ENCODE data around the gene ZFYVE1.
"Not testable (repeated sequence)": the region's sequence is repeated elsewhere in the genome, so short reads cannot be mapped to it uniquely, and the experiment has no call there.

The ZFYVE1 gene

DNA sequence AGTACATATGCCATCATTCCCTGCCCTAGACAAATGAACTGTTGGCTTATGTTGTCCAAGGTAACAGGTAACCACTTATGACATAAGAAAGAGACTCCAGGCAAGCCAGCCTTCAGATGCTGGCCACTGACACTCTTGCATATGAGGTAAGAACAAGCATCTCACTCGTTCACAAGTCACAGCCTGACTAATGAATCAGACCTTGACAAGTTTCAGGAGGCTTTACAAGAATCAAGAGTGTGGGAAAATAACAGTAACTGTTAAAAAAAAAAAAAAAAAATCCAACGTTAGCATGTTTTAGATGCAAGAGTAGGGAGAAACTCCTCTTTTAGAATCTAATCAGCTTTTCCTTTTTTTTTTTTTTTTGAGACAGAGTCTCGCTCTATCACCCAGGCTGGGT is 40.7 kb downstream of the ZFYVE1 start:
- Histone ChIP-seq H3K9me3 (ENCODE audit: control insufficient read depth, insufficient read depth, low read length) (no peaks in the 10 kb centered on the region), H3K9ac (ENCODE audit: low read depth, low read length) (no peak overlapping the region), H3K36me3 (ENCODE audit: insufficient read depth, low read length) (peaks cover 8% of the 10 kb centered on the region; the same call in 1 of the 2 replicates), H3K4me1 (ENCODE audit: insufficient read depth, low read length) (no peaks in the 10 kb centered on the region)

DNA sequence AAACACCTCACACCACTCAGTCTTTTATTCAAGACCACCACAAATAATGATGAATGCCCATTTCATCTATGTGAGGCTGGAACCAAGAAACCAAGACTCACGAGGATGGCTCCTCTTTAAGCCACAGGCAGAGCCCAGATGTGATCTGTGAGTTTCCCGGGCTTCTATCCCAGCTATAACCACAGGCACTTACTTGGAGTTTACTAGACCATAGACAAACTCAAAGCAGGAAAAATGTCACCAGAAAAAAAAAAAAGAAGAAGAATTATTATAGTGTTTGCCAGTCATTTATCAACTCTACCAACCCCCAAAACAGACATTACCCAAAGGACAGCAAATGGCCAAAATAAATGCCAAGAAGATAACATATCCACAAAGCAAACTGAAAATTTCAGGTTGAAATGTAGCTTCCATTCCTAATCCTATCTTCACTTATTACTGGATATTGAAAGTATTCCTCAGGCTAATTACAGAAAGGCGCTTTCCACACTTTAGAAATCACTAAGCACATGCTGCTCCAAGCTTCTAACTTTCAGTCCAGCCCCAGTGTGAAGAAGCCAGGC is 44.7 kb downstream of the ZFYVE1 start:
- H3K36me3 ChIP-seq (ENCODE audit: insufficient read depth, low read length), result peaks cover 8% of the 10 kb centered on the region
- no peaks in the 10 kb centered on the region for H3K4me1 ChIP-seq (ENCODE audit: insufficient read depth, low read length)
- H3K9ac ChIP-seq (ENCODE audit: low read depth, low read length), result no peak overlapping the region
- H3K9me3 ChIP-seq (ENCODE audit: control insufficient read depth, insufficient read depth, low read length), result no peaks in the 10 kb centered on the region

DNA sequence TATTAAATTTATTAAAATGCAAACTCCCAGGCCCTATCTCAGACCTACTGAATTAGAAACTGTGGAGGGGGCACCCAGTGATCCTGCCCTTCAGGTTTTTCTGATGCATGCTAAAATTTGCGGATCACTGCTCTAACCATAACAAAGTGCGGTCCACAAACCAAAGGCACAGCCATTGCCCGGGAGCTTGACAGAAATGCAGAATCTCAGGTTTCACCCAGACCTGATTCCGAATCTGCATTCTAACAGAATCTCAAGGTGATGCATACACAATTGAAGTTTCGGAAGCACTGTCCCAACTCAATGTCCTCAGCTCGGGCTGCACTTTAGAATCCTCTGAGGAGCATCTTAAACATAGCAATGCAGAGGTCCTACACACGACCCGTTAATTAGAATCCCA is 46.0 kb downstream of the ZFYVE1 start:
- Histone ChIP-seq H3K36me3 (ENCODE audit: insufficient read depth, low read length) (peaks cover 1% of the 10 kb centered on the region), H3K9ac (ENCODE audit: low read depth, low read length) (no peak overlapping the region), H3K9me3 (ENCODE audit: control insufficient read depth, insufficient read depth, low read length) (no peaks in the 10 kb centered on the region), H3K4me1 (ENCODE audit: insufficient read depth, low read length) (no peaks in the 10 kb centered on the region)

DNA sequence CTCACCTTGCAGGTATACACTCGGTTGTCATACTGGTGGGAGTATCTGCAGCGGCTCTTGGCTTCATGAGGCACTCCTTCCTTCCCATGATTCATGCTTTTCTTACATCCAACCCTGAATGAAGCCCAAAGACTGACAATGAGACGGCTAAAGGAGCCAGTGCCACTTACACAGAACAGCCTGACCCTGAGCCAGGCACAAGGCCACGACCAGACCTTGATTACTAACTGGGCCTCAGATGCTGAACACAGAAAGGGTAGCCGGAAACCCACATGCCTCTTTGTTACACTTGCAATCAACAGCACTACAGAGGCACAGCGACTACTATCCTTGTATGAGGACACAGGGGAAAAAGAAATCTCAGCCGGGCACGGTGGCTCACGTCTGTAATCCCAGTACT is 48.0 kb downstream of the ZFYVE1 start:
- Histone ChIP-seq H3K36me3 (ENCODE audit: insufficient read depth, low read length) (no peaks in the 10 kb centered on the region; the same call in 1 of the 2 replicates), H3K4me1 (ENCODE audit: insufficient read depth, low read length) (no peaks in the 10 kb centered on the region), H3K9me3 (ENCODE audit: control insufficient read depth, insufficient read depth, low read length) (no peaks in the 10 kb centered on the region), H3K9ac (ENCODE audit: low read depth, low read length) (no peak overlapping the region)

DNA sequence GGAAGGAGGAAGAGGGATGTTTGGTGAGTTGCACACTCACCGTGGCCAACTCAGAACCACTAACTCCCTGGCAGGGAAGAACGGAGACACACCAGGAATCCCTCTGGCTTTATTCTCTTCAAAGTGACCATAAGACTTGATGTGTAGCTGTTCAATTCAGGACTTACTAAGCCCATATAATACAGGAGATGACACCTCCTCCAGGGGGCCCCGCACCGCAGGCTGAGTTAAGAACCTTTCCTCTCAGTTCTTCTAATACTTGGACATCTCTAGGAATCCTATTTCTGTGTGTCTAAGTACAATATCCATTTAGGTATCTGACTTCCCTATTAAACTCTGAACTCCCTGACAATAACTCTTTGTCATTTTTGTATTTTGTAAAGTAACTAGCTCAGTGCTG is 51.1 kb downstream of the ZFYVE1 start:
- no peaks in the 10 kb centered on the region for H3K4me1 ChIP-seq (ENCODE audit: insufficient read depth, low read length)
- no peak overlapping the region for H3K9ac ChIP-seq (ENCODE audit: low read depth, low read length)
- H3K9me3 ChIP-seq (ENCODE audit: control insufficient read depth, insufficient read depth, low read length), result no peaks in the 10 kb centered on the region
- no peaks in the 10 kb centered on the region; the same call in 1 of the 2 replicates for H3K36me3 ChIP-seq (ENCODE audit: insufficient read depth, low read length)

DNA sequence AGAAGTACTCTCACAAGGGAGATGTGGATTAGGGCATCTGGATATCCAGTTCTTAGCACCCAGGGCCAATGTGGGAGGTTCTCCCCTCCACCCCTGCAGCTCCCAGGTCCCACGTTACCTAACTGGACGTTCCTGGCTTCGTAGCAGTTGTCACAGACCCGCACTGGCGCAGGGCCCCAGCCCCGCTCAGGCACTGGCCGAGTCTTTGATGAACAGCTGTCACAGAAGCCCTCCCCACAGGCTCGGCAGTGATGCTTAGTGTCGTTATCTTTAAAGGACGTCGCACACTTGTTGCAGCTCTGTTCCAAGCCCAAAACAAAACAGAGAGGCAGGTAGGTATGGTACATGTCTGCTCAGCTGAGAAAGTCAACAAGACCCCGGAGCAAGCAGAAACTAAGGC is 52.2 kb downstream of the ZFYVE1 start:
- Histone ChIP-seq H3K36me3 (ENCODE audit: insufficient read depth, low read length) (no peaks in the 10 kb centered on the region; the same call in 1 of the 2 replicates), H3K4me1 (ENCODE audit: insufficient read depth, low read length) (no peaks in the 10 kb centered on the region), H3K9ac (ENCODE audit: low read depth, low read length) (no peak overlapping the region)

DNA sequence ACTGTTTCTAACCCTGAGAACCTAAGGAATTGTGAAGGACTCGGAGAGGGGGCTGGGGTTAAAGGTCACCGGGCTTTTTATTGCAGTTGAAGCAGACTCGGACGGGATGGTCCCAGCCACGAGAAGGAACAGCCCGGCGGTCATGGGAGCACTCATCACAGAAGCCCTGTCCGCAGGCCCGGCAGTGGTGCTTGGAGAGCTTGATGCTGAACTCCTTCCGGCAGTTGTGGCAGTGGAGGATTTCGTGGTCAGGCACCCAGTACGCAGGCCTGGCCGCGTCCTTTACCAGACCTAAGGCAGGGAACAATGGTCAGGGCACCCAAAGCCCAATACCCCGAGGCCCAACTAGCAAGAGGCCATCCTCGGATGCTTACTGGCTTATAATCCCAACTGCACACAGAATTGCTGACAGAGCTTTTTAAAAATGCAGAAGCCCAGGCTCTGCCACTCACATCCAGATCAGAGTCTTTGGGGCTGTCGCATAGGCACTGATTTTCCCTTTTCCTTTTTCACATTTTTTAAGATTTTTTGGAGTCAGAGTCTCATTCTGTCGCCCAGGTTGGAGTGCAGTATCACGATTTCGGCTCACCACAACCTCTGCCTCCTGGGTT is 56.0 kb downstream of the ZFYVE1 start:
- Histone ChIP-seq H3K9me3 (ENCODE audit: control insufficient read depth, insufficient read depth, low read length) (no peaks in the 10 kb centered on the region), H3K36me3 (ENCODE audit: insufficient read depth, low read length) (no peaks in the 10 kb centered on the region), H3K9ac (ENCODE audit: low read depth, low read length) (no peak overlapping the region), H3K4me1 (ENCODE audit: insufficient read depth, low read length) (no peaks in the 10 kb centered on the region)

More for the DNA sequence above, 52.2 kb downstream of the ZFYVE1 start:
- no peaks in the 10 kb centered on the region for H3K9me3 ChIP-seq (ENCODE audit: control insufficient read depth, insufficient read depth, low read length)

DNA sequence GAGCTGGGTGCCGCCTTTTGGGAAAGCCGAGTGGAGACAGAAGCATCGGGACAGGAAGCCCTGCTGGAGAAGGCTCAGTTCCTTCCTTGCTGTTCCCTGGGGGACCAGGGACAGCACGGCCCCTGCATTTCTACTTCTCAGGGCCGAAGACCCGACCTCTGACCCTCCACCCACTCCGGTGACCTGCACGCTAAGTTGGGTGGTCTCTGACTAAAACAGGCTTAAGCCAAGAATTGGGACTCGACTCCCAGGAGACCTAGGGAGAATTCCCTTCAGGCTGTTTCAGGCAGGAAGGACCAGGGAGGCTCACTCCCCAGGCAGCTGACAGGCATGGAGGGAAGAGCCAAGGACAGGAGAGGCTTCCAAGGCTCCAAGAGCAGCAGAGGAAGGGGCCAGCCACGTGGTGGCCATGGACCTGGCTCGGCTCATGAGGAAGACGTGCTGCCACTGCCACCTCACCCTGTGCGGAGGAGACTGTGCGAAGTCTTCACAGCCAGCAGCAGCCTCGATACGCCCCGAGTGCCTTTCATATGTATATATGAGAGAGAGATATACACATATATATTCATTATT is 56.8 kb downstream of the ZFYVE1 start:
- no peaks in the 10 kb centered on the region for H3K4me1 ChIP-seq (ENCODE audit: insufficient read depth, low read length)
- no peaks in the 10 kb centered on the region for H3K36me3 ChIP-seq (ENCODE audit: insufficient read depth, low read length)
- no peak overlapping the region for H3K9ac ChIP-seq (ENCODE audit: low read depth, low read length)
- H3K9me3 ChIP-seq (ENCODE audit: control insufficient read depth, insufficient read depth, low read length), result no peaks in the 10 kb centered on the region

DNA sequence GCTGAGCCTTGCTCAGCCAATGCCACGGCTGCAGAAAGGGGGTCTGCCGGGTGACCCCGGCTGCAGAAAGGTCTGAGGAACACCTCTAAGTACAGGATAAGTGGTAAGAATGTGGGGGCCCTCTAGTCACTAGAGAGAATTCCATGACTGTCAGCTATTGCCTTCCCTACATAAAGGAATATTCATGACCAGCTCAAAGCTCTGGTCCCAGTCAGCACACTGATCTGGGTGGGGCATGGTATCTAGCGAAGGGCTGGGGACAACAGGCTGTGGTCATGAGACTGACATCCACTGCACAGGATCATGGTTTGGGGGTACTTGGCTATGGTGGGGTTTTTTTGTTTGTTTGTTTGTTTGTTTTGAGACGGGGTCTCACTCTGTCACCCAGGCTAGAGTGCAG is 58.6 kb downstream of the ZFYVE1 start:
- Histone ChIP-seq H3K36me3 (ENCODE audit: insufficient read depth, low read length) (no peaks in the 10 kb centered on the region), H3K4me1 (ENCODE audit: insufficient read depth, low read length) (no peaks in the 10 kb centered on the region), H3K9me3 (ENCODE audit: control insufficient read depth, insufficient read depth, low read length) (no peaks in the 10 kb centered on the region), H3K9ac (ENCODE audit: low read depth, low read length) (no peak overlapping the region)

DNA sequence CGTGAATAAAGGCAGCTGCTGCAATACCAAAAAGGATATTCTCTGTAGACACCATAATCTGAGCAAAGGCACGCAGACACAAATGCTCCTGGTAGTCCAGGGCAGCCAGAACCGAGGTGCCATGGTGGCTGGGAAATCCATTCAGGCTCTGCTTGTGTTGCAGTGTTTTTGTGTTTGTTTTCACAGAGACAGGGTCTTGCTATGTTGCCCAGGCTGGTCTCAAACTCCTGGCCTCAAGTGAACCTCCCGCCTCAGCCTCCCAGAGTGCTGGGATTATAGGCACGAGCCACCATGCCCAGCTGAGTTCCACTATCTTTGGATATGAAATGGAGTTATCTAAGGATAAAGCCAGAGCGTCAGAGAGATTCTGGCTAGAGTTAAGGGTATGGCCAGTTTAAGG is 60.9 kb downstream of the ZFYVE1 start:
- no peaks in the 10 kb centered on the region for H3K36me3 ChIP-seq (ENCODE audit: insufficient read depth, low read length)
- H3K9ac ChIP-seq (ENCODE audit: low read depth, low read length), result no peak overlapping the region
- no peaks in the 10 kb centered on the region; the same call in 1 of the 2 replicates for H3K4me1 ChIP-seq (ENCODE audit: insufficient read depth, low read length)
- H3K9me3 ChIP-seq (ENCODE audit: control insufficient read depth, insufficient read depth, low read length), result no peaks in the 10 kb centered on the region

DNA sequence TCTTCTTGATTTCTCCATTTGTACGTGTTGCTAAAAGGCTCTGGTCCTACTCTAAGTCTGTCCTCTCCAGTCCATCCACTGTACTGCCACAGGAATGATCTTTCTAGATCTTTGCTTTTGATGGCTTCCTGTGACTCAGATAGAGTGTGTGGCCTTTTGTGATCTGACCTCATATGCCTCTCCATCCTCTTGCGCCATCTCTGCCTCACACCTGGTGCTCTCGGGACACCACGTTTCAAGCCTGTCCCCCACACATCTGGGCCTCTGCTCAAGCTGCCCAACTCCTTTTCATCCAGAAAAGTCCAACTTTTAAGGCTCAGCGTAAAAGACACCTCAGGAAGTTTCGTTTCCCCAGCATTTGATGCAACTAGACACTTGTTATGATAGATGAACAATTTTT is 61.7 kb downstream of the ZFYVE1 start:
- no peaks in the 10 kb centered on the region; the same call in 1 of the 2 replicates for H3K4me1 ChIP-seq (ENCODE audit: insufficient read depth, low read length)
- H3K9me3 ChIP-seq (ENCODE audit: control insufficient read depth, insufficient read depth, low read length), result no peaks in the 10 kb centered on the region
- H3K9ac ChIP-seq (ENCODE audit: low read depth, low read length), result no peak overlapping the region
- no peaks in the 10 kb centered on the region for H3K36me3 ChIP-seq (ENCODE audit: insufficient read depth, low read length)

DNA sequence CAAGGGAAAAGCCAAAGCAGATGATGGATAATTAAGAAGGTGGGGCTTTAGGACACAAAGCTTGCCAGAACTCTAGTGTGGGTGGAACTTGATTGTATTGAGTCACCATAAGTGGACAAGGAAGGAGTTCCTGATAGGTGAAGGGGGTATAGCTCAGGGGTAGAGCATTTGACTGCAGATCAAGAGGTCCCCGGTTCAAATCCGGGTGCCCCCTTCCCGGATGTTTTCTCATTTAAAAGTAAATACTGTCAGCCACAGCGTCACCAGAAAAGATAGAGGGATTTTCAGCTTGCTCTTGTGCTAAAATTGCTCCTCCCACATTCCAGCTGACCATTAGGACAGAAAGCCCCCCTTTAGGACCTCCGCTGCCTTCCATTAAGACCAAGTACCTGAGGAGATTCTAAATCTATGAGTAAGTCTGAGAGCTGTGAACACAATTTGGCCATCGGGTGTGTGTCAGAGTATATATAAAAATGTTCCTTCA is 64.0 kb downstream of the ZFYVE1 start:
- Histone ChIP-seq H3K9me3 (ENCODE audit: control insufficient read depth, insufficient read depth, low read length) (no peaks in the 10 kb centered on the region), H3K9ac (ENCODE audit: low read depth, low read length) (no peak overlapping the region), H3K4me1 (ENCODE audit: insufficient read depth, low read length) (no peaks in the 10 kb centered on the region; the same call in 1 of the 2 replicates), H3K36me3 (ENCODE audit: insufficient read depth, low read length) (peaks cover 7% of the 10 kb centered on the region)

DNA sequence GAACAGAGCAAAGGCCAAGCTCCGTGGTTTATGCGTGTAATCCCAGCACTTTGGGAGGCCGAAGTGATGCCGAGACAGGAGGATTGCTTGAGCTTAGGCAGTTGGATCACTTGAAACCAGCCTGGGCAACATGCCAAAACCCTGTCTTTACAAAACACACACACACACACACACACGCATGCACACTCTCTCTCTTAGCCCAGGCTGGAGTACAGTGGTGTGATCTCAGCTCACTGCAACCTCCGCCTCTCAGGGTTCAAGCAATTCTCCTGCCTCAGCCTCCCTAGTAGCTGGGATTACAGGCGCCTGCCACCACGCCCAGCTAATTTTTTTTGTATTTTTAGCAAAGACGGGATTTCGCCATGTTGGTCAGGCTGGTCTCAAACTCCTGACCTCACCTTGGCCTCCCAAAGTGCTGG is 64.6 kb downstream of the ZFYVE1 start:
- not testable (repeated sequence) for H3K9ac ChIP-seq (ENCODE audit: low read depth, low read length); H3K4me1 ChIP-seq (ENCODE audit: insufficient read depth, low read length); H3K9me3 ChIP-seq (ENCODE audit: control insufficient read depth, insufficient read depth, low read length); H3K36me3 ChIP-seq (ENCODE audit: insufficient read depth, low read length)

DNA sequence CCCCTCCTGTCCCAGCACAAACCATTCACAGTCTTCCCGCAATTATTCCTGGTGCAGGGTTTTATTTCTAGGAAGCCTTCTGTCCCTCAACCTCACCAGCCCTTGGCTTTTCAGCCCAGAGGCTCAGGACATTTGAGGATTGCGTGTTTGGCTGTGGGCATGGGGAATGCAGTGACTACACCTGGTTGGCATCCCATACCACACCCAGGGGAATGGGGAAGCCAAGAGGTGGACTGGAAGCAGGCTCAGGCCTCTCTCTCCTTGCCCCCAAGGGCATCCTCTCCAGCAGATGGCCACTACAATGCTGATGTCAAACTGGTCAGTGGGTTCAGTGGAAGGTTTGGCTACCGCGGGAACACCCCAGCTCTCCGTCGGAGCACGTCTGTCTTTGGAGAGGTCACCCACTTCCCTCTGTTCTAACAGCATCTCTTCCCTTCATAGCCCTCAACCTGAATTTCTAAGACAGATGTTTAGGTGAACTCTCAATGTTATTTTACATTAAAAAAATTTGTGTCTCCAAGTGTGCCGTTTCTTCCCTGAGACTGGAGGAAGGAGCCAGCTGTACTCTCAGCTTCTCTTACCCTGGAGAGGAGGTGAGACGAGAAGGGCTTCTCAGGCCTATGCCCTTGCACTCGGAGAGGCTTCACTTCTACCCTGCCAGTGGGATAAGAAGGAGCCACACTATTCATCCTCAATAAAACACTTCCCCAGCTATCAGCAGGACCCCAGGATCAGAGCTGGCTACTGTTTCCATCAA is 65.1 kb downstream of the ZFYVE1 start:
- no peaks in the 10 kb centered on the region for H3K9me3 ChIP-seq (ENCODE audit: control insufficient read depth, insufficient read depth, low read length)
- H3K4me1 ChIP-seq (ENCODE audit: insufficient read depth, low read length), result no peaks in the 10 kb centered on the region; the same call in 1 of the 2 replicates
- peaks cover 7% of the 10 kb centered on the region for H3K36me3 ChIP-seq (ENCODE audit: insufficient read depth, low read length)
- H3K9ac ChIP-seq (ENCODE audit: low read depth, low read length), result no peak overlapping the region
